ENCODE data around the gene CXCL10.

CXCL10 gene

GRCh38 chr4:75992462-75992861 lies 30.8 kb downstream of the CXCL10 start:
- no peak overlapping the region for H3K4me3 ChIP-seq (ENCODE audit: low read depth, low read length)
- POLR2A ChIA-PET = no interaction called here
- no peak for DNase-seq (ENCODE audit: low read depth, low spot score)
- TF ChIP-seq, protein P1, sequence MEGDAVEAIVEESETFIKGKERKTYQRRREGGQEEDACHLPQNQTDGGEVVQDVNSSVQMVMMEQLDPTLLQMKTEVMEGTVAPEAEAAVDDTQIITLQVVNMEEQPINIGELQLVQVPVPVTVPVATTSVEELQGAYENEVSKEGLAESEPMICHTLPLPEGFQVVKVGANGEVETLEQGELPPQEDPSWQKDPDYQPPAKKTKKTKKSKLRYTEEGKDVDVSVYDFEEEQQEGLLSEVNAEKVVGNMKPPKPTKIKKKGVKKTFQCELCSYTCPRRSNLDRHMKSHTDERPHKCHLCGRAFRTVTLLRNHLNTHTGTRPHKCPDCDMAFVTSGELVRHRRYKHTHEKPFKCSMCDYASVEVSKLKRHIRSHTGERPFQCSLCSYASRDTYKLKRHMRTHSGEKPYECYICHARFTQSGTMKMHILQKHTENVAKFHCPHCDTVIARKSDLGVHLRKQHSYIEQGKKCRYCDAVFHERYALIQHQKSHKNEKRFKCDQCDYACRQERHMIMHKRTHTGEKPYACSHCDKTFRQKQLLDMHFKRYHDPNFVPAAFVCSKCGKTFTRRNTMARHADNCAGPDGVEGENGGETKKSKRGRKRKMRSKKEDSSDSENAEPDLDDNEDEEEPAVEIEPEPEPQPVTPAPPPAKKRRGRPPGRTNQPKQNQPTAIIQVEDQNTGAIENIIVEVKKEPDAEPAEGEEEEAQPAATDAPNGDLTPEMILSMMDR (IDR thresholded peaks at IDR 0.05; ENCODE audit: insufficient read depth, low read length, missing control alignments) = no peak
- CTCF ChIA-PET = interaction anchor here (0.6 to 2.2 kb wide), 17 partner anchors 15 to 507 kb away, joined by 3 to 18 read pairs (median 3); no protein-coding TSS in a partner anchor

DNA sequence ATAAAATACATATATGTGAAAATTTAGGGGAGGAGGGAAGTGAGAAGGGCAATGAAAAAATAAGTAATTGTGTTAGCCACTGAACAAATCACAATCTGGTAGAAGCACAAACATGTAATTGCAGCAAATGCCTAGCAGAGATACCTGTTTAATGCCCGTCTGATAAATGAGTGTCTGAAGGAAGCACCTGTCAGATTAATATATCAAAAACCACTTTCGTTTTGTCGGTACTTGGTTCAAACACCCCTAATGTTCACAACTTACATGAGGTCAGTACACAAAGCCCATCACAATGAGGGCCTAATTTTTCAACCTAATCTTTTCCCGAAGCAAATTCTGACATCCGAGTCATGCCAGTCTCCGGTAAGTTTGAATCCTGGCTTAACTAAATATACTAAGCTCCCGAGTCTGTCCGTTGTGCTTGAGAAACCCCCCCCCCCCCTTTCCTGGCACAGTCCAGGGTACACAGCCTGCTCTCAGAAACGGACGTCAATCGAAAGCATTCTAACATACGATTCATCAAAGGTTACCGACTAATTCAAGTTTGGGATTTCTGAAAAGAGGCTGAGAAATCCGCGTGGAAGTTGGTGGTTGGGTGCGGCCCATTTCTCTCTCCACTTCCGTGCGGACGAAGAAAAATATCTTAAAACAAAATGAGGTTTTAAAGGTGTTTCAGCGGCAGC lies 33.3 kb downstream of the CXCL10 start:
- TF ChIP-seq, protein P1 (IDR thresholded peaks at IDR 0.05; ENCODE audit: insufficient read depth, low read length, missing control alignments) = no peak
- DNase-seq (ENCODE audit: low read depth, low spot score) = no peak
- ChIA-PET CTCF (interaction anchor here (1.1 to 1.7 kb wide), 3 partner anchors 11 to 97 kb away, joined by 4 to 5 read pairs (median 4); no protein-coding TSS in a partner anchor), POLR2A (no interaction called here)
- H3K4me3 ChIP-seq (ENCODE audit: low read depth, low read length) = peak overlapping the region; percentile 89

DNA sequence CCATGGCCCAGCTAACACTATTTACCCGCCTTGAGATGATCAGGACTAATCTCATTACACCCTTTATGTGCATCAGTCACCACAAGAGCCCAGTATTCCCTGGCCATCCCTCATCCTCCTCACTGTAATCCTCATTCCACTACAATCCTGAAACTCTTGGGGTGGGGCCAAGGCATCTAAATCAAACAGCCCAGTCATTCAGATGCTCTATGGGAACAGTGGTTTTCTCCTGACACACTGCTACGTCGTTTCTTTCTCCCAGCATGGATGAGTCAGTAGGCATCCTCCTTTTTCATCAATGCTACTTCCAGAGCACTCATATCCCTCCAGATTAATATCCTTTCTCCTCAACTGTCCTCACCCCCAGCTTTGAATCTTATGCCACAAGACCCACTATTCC lies 38.2 kb downstream of the CXCL10 start:
- TF ChIP-seq, protein P1 (IDR thresholded peaks at IDR 0.05; ENCODE audit: insufficient read depth, low read length, missing control alignments) = no peak
- ChIA-PET CTCF (interaction anchor here (1.1 to 2.6 kb wide), 3 partner anchors 11 to 83 kb away, joined by 6 to 14 read pairs (median 6); no protein-coding TSS in a partner anchor), POLR2A (no interaction called here)

GRCh38 chr4:75980576-75980975 lies 42.7 kb downstream of the CXCL10 start:
- CTCF ChIA-PET = interaction anchor here (1.0 kb wide), 1 partner anchor 15 kb away, joined by 4 read pairs; no protein-coding TSS in a partner anchor
- TF ChIP-seq, protein P1 (IDR thresholded peaks at IDR 0.05; ENCODE audit: insufficient read depth, low read length, missing control alignments) = no peak
- POLR2A ChIA-PET = no interaction called here

More for the DNA sequence above, 38.2 kb downstream of the CXCL10 start:
- DNase-seq (ENCODE audit: low read depth, low spot score) = peak; percentile 69
- H3K4me3 ChIP-seq (ENCODE audit: low read depth, low read length) = no peak overlapping the region

GRCh38 chr4:75976177-75976576 lies 47.1 kb downstream of the CXCL10 start:
- ChIA-PET CTCF (interaction anchor here (1.0 kb wide), 1 partner anchor 25 kb away, joined by 3 read pairs; no protein-coding TSS in a partner anchor), POLR2A (no interaction called here)
- no peak overlapping the region for H3K4me3 ChIP-seq (ENCODE audit: low read depth, low read length)
- no peak for DNase-seq (ENCODE audit: low read depth, low spot score)
- TF ChIP-seq, protein P1 (IDR thresholded peaks at IDR 0.05; ENCODE audit: insufficient read depth, low read length, missing control alignments) = no peak

More at GRCh38 chr4:75980576-75980975, 42.7 kb downstream of the CXCL10 start:
- no peak for DNase-seq (ENCODE audit: low read depth, low spot score)
- H3K4me3 ChIP-seq (ENCODE audit: low read depth, low read length) = no peak overlapping the region

GRCh38 chr4:75973766-75974165 lies 49.5 kb downstream of the CXCL10 start:
- no peak overlapping the region for H3K4me3 ChIP-seq (ENCODE audit: low read depth, low read length)
- DNase-seq (ENCODE audit: low read depth, low spot score) = no peak
- ChIA-PET POLR2A (no interaction called here), CTCF (no interaction called here)
- TF ChIP-seq, protein P1 (IDR thresholded peaks at IDR 0.05; ENCODE audit: insufficient read depth, low read length, missing control alignments) = no peak

Measured in AG04449 (cell line).